NCI-H82 (cell line): Measurements from ENCODE around the gene FFAR2.
"Not testable (repeated sequence)": the region's sequence is repeated elsewhere in the genome, so short reads cannot be mapped to it uniquely, and the experiment has no call there.

Experiments used
- DNase-seq: peaks from one replicate; lab custom pipeline; 2025; lab: John Stamatoyannopoulos, UW

The FFAR2 gene

DNA sequence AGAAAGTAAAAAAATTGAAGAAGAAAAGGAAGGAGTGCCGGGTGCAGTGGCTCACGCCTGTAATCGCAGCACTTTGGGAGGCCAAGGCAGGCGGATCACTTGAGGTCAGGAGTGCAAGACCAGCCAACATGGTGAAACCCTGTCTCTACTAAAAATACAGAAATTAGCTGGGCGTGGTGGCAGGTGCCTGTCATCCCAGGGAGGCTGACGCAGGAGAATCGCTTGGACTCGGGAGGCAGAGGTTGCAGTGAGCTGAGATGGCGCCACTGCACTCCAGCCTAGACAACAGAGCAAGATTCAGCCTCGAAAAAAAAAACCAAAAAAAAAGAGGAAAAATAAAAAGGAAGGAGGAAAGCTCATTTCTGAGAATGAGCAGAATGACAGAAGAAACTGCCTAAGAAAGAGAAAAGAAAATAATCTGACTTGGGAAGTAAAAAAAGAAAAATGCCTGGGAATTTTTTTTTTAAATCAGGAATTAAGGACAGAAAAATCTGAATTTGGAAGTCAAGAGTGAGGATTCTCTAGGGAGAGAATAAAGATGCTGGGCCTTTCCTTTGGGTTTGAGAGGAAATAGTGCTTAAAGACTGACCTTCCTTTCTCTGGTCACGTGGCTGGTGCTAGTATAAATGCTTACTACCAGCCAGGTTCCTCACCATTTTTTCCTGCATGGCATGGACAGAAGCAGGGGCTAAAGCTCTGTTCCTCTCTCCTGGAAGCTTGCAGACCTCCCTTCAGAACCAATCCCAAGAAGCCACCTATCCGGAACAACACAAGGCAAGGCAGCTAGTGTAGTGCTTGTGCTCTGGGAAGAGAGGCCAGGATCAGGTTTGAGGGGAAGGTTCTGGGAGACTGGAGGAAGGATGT is at the start of gene FFAR2:
TSS of gene FFAR2 (plus strand) at position 652 of the 864 bp plus-strand sequence. CDS start 1,458 bp downstream, outside the sequence.
- no peak for DNase-seq

DNA sequence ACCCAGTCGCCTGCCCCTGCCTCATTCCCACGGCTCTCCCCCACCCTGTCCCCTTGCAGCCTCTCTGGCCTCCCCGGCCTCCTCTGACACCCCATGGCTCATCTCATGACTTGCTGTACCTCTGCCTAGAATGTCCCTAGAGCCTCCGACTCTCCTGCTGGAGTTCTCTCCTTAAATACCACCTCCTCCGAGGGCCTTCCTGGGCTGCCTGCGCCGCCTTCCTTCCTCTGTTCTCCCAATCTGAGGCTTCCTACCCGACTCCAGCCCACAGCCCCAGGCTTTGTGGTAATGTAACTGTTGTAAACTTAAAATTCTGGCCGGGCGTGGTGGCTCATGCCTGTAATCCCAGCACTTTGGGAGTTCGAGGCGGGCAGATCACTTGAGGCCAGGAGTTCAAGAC is 49.5 kb upstream of the FFAR2 start:
- no peak for DNase-seq

DNA sequence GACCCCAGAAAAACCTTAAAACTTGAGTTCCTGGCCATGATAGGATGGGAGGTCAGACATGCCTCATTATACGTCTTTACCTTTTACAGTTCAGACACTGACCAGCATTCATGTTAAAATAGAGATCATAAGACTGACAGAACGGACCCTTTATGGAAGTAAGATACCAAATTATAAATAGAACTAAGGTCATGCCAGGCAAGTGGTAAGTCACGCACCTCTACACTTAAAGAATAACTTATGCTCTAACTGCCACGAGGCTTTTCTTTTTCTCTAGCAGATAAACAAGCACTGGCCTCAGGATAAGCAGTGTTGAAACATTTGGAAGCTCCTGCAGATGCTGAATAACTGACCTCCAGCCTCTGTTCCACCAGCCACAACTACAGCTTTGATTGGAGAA is 48.8 kb upstream of the FFAR2 start:
- DNase-seq, result no peak

DNA sequence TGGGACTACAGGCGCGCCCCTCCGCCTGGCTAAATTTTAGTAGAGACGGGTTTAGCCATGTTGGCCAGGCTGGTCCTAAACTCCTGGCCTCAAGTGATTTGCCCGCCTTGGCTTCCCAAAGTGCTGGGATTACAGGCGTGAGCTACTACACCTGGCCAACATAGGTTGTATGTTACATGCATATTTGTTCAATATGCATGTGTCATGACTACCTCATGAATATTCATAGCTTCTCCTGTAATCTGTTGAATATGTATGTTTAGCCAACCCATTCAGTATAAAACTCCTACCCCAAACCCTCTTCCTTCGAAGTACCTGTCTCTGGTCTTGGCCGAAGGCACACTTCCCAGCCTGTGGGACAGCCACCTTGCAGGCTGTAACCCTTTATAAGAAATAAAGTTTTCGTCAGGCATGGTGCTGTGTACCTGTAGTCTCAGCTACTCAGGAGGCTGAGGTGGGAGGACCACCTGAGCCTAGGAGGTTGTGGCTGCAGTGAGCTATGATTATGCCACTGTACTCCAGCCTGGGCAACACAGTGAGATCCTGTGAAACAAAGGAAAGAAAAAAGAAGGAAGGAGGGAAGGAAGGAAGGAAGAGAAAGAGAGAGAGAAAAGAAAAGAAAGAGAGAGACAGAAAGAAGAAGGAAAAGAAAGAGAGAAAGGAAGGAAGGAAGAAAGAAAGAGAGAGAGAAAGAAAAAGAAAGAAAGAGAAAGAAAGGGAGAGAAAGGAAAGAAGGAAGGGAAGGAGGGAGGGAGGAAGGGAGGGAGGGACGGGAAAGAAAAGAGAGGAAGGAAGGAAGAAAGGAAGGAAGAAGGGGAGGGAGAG is 47.9 kb upstream of the FFAR2 start:
- DNase-seq, result no peak

DNA sequence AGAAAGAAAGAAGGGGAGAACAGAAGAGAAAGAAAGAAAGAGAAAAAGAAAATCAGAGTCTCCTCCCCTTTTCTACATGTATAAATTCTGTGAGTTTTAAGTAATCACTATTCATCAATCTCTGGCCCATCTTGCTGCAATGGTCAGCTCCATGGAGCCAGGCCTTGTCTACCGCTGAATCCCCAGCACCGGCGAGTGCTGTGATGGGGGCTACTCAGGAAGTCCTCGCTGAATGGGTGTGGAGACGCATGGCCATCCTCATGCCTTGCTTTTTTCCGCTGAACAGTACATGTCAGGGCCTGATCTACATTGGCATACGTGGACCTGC is 47.3 kb upstream of the FFAR2 start:
- DNase-seq, result no peak

DNA sequence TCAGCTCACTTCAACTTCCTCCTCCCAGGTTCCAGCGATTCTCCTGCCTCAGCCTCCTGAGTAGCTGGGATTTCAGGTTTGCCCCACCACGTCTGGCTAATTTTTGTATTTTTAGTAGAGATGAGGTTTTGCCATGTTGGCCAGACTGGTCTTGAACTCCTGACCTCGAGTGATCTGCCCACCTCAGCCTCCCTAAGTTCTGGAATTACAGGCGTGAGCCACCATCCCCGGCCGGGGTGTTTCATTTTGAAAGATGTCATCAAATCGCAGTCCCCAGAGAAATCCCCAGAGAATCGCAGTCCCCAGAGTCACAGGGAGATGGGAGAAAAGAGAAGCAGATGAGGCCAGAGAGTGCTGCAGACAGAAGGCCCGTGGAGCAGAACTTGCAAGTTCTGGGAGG is 46.6 kb upstream of the FFAR2 start:
- DNase-seq, result not testable (repeated sequence)

DNA sequence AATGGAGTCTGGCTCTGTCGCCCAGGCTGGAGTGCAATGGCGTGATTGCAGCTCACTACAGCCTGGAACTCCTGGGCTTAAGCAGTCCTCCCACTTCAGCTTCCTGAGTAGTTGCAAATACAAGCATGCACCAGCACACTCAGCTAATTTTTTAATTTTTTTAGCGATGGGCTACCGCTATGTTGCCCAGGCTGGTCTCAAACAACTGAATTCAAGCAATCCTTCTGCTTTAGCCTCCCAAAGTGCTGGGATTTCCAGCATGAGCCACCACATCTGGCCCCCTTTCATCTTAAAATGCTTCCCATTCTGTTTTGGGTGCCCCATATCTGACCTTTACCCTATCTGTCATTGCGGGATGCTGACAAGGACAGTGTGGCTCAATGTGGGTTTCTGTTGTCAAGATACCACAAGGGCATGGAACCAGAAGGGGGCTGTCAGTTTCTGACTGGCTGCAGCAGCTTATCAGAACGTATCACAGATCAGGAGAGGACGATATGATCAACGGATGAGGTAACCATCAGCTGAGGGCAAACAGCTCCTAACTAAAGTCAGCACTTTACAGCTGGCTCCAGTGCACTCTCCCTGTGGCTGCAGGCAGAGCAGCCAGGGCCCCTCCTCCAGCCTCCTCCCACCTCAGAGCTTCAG is 44.8 kb upstream of the FFAR2 start:
- no peak for DNase-seq

DNA sequence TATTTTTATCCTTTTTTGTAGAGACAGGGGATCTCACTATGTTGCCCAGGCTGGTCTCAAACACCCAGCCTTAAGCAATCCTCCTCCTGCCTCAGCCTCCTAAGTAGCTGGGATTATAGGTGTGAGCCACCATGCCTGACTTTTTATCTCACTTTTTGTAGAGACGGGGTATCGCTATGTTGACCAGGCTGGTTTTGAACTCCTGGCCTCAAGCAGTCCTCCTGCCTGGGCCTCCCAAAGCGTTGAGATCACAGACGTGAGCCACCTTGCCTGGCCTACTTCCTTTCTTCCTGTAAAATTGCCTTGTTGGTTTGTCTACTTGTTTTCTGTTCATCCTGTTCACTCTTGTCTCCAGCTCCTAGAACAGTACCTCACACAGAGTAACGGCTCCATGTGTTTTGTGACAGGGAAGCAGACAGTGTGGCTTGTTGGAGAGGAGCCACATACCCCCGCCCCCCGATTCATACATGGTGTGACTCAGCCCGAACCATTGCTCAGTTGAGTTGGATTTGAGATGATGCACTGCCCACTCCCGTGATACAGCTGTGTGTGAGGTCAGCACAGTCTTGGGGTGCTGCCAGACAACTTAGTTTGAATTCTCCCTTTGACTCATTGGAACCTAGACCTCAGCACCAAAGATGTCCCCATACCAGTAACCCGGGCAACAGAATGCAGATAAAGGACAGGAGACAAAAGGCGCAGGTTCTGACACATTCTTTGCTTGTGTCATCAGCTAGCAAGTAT is 43.0 kb upstream of the FFAR2 start:
- no peak for DNase-seq

DNA sequence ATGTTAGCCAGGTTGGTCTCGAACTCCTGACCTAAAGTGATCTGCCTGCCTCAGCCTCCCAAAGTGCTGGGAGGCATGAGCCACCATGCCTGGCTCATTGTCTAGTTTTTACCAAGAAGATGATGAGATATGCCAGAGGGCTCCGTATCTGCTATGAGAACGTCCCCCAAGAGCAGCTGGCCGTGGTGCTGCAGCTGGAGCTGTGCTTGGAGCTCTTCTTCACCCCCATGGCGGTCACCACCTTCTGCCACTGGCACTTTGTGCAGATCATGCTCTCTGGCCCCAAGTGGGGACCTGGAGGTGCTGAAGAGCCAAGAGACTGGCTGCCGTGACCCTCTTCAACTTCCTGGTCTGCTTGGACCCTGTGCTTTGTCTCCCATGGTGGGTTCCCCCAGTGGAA is 40.4 kb upstream of the FFAR2 start:
- no peak for DNase-seq

DNA sequence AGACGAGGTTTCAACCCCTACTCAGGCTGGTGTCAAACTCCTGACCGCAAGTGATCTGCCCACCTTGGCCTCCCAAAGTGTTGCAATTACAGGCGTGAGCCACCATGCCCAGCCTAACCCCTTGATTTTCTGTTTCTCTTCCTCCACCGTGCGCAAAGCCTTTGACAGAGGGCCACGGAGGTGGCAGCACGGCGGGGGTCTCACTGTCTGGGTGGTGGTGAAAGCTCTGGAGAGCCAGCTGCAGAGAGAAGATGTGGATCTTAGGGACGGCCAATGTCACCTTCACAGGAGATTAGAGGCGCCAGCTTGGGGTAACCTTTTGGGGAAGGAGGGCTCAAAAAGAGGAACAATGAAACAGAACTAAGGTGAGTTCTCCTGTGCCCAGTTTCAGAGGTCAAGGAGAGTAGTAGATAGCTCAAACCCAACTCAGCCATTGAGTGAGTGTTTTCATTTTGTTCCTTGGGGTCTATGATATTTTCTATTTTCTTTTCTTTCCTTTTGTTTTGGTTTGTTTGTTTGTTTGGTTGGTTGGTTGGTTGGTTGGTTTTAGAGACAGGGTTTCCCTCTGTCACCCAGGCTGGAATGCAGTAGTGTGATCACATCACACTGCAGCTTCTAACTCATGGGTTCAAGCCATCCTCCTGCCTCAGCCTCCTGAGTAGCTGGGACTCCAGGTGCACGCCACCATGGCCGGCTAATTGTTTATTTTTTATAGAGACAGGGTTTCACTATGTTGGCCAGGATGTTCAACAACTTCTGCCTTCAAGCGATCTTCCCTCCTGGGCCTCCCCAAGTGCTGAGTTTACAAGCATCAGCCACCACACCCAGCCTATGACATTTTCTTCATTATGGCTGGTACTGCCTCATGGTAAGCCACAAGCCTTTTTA is 39.5 kb upstream of the FFAR2 start:
- no peak for DNase-seq

DNA sequence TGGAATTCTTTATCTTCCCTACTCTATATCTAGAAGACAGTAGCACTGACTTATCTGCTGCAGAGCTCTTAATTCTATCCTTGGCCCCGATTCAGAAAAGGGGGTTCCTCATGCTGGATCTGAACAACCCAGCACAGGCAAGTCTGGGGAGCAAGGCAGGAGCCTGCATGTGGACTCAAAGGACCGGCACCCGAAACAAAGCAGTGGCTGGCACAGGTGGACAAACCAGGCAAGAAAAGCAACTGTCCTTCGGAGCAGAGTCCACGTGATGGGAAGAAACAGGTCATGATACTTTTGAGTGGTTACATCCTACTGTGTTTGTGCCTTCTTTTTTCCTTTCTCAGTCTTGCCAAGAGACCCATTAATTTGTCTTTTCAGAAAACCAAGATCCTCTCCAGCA is 38.9 kb upstream of the FFAR2 start:
- DNase-seq, result no peak

DNA sequence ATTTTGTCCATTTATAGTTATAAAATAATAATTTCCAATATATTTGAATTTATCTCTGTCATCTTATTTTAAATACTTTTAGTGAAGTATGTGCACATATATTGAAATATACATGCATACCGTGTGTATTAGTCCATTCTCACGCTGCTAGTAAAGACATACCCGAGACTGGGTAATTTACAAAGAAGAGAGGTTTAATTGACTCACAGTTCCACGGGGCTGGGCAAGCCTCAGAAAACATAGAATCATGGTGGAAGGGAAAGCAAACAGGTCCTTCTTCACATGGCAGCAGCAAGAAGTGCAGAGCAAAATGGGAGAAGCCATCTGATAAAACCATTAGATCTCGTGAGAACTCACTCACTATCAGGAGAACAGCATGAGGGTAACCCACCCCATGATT is 37.6 kb upstream of the FFAR2 start:
- no peak for DNase-seq

DNA sequence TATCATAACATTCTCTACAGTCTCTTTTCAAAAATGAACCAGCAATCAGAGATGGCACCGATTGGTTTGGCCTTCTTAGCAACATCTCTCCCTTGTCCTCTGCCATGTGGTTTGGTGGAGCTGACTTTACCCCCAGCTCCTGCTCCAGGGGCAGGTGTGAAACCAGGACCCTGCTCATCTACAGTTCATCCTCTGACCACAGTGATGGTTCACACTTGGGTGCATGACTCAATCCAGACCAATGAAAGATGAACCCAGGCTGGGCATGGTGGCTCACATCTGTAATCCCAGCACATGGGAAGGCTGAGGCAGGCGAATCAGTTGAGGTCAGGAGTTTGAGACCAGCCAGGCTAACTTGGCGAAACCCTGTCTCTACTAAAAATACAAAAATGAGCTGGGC is 33.6 kb upstream of the FFAR2 start:
- no peak for DNase-seq

DNA sequence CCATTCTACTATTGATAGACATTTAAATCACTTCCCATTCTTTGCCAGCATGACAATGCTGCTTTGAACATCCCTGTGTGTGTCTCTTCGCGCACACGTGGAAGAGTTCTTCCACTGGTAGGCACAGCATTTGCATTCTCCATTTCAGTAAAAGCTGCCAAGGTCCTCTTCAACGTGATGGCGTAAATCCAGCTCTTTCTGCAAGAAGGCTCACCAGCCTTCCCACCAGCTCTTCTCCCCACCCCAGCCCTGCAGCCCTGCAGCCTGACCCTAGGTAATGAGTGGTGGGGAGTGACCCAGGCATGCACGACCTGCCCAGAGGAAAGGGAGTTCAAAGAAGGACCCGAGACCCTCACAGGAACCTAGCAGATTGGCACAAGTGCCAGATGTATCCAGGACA is 31.7 kb upstream of the FFAR2 start:
- DNase-seq, result no peak

DNA sequence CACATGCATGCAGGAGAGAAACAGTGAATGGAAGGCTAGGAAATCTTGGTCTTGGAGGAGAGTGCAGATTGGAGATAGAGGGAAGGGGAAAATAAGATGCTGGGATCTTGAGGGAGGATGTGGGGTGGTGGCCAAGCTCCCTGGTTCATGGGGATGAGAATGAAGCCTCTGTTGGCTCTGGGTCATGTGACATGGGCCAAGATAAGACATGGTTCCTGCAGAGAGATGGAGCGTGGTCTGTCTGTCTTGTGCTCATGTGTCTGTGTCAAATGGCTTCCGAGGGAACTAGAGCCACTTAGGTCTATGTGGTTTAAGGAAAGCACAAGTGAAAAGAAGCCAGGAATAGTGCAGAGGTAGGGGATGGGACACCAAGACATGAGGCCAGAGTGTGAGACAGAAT is 30.8 kb upstream of the FFAR2 start:
- DNase-seq, result no peak

DNA sequence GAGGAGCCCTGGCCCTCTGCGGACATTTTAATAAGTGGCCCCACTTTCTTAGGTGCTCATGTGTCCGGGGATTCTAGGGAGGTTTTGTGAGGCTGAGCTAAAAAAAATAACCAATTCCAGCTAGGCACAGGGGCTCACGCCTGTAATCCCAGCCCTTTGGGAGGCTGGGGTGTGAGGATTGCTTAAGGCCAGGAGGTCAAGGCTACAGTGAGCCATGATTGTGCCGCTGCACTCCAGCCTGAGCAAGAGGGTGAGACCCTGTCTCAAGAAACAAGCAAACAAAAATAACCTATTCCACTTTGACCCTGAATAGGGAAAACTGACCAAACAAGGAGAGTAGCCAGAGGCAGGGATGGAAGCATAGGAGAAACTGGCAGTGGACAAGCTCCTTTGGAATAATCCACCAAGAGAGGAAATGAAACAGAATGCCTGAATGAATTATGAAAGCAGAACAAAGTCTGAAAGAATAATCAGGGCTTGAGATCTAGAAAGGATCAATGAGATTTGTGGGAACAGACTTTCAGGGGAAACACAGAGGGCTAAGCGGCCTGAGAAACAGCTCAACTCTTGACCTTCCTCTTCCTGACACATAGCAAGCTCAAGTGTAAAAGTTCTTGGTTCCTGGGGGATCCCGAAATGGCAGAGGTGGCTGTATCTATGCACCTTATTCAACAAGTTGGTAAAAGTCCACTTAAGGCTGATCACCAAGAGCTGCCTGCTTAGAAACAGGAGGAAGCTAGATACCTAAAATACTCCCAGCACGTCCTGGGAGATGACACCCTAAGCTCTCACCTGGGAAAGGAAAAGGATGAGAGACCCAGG is 30.1 kb upstream of the FFAR2 start:
- DNase-seq, result no peak

DNA sequence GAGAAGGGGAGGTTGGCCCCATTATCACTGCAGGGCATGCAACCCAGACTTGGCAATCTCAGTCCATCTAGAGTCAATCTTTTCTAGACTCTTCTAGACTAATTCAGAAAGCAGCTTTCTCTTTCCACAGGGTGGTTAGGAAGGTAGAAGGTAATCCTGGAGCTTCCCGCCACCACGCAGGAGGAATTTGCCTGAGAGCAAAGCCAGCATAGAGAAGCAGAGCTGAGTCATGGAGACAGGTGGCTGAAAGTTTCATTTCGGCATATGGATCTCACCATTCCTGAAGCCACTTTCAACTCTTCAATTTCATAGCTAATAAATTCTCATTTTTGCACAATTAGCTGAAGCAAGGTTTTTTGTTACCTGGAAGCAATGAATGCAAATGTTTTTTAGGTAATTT is 29.0 kb upstream of the FFAR2 start:
- no peak for DNase-seq

DNA sequence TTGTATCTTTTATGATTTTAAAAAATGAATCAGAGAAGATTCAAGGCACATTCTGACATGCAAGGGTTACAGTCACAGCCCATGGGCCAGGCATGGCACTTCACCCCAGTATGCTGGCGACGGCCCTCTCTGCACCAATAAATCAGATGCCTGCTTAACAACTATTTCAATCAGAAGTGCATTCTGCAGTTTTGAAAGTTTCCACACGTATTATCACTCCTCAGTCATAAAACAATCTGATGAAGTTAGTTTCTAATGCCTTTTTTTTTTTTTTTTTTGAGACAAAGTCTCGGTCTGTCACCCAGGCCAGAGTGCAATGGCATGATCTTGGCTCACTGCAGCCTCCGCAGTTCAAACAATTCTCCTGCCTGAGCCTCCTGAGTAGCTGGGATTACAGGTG is 28.3 kb upstream of the FFAR2 start:
- DNase-seq, result no peak

DNA sequence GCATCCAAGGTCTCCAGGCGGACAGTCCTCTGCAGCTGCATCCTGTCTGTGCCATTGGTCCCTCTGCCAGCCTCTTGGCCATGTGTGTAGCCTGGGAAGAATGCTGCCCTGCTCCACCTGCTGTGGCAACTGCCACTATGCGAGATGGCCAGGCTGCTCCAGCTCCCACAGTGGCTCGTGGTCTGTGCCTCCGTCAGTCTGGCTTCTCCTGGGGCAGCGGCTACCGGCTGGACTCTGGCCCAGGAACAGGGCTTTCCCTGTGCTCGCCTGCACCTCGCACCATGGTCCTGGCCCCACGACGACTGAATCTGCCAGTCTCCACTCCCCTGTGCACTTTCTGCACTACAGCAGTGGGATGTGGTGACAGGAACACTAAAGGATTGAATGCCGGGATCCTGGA is 26.7 kb upstream of the FFAR2 start:
- no peak for DNase-seq

DNA sequence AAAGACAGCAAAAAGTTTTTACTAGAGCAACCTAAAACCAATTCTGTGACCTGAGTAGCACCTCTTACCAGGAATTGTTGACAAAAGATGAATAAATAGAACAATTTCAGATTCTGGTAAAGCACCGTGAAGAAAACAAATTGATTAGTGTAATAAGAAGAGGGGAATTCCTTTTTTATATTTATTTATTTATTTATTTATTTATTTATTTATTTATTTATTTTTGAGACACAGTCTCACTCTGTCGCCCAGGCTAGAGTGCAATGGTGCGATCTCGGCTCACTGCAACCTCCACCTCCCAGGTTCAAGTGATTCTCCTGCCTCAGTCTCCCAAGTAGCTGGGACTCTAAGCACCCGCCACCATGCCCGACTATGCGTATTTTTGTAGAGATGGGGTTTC is 24.7 kb upstream of the FFAR2 start:
- DNase-seq, result not testable (repeated sequence)
